GM19023 (cell line): Measurements from ENCODE around the gene NRP2.

ENCODE experiments used
- ATAC-seq: cut with Tn5 transposase; IDR thresholded peaks from one replicate; pipeline ENCODE4 v1.9.1; 2021; ENCODE audit warnings: mild to moderate bottlenecking, moderate library complexity; ENCODE audit not compliant: unreplicated experiment

Gene NRP2

GRCh38 chr2:205771666-205772065 is 89.4 kb downstream of the NRP2 start:
- ATAC-seq: no peak

- no peak for ATAC-seq
These were observed 90.7 kb downstream of the NRP2 start for GRCh38 chr2:205772983-205773382.

- no peak for ATAC-seq
These were observed 91.7 kb downstream of the NRP2 start for GRCh38 chr2:205773989-205774388.

- ATAC-seq: no peak
These were observed 93.0 kb downstream of the NRP2 start for GRCh38 chr2:205775097-205775877.

GRCh38 chr2:205776139-205776538 is 93.8 kb downstream of the NRP2 start:
- ATAC-seq: no peak

- ATAC-seq: no peak
These were observed 94.4 kb downstream of the NRP2 start for GRCh38 chr2:205776720-205777119.

- no peak for ATAC-seq
These were observed 96.1 kb downstream of the NRP2 start for GRCh38 chr2:205778356-205778755.

- no peak for ATAC-seq
These were observed 98.3 kb downstream of the NRP2 start for GRCh38 chr2:205780645-205781044.

- no peak for ATAC-seq
These were observed 99.1 kb downstream of the NRP2 start for GRCh38 chr2:205781244-205781931.

- ATAC-seq: no peak
These were observed 100.6 kb downstream of the NRP2 start for GRCh38 chr2:205782941-205783340.

GRCh38 chr2:205783872-205784499 is 101.7 kb downstream of the NRP2 start:
- no peak for ATAC-seq

- ATAC-seq: no peak
These were observed 103.4 kb downstream of the NRP2 start for GRCh38 chr2:205785507-205786260.

- no peak for ATAC-seq
These were observed 104.7 kb downstream of the NRP2 start for GRCh38 chr2:205786976-205787375.

GRCh38 chr2:205787761-205788160 is 105.5 kb downstream of the NRP2 start:
- no peak for ATAC-seq

GRCh38 chr2:205789906-205790305 is 107.6 kb downstream of the NRP2 start:
- ATAC-seq: no peak

- ATAC-seq: no peak
These were observed 110.6 kb downstream of the NRP2 start for GRCh38 chr2:205792908-205793307.

- ATAC-seq: no peak
These were observed 114.6 kb downstream of the NRP2 start for GRCh38 chr2:205796805-205797313.

GRCh38 chr2:205797866-205798265 is 115.6 kb downstream of the NRP2 start:
- ATAC-seq: no peak

- no peak for ATAC-seq
These were observed 117.9 kb downstream of the NRP2 start for GRCh38 chr2:205800224-205800623.

GRCh38 chr2:205800773-205801172 is 118.5 kb downstream of the NRP2 start:
- ATAC-seq: no peak

- ATAC-seq: no peak
These were observed 119.8 kb downstream of the NRP2 start for GRCh38 chr2:205802065-205802464.
